NT2/D1 (cell line): ENCODE data around the gene PRKG2.

Experiments
- SUZ12 ChIP-seq: IDR thresholded peaks from 2 replicates; pipeline ENCODE4 v1.6.1; 2011; ENCODE audit not compliant: insufficient read length, insufficient read depth; ENCODE audit errors: extremely low read depth
- YY1 ChIP-seq: IDR thresholded peaks from 2 replicates; pipeline ENCODE4 v1.6.1; 2011; ENCODE audit not compliant: insufficient read length, insufficient read depth
- ZNF274 ChIP-seq: IDR thresholded peaks from 2 replicates; pipeline ENCODE4 v1.6.1; 2011; ENCODE audit warnings: mild to moderate bottlenecking, low read depth, low read length

GRCh38 chr4:81258841-81259550 is 44.0 kb upstream of the PRKG2 start:
- TF ChIP-seq ZNF274 (no peak), YY1 (no peak), SUZ12 (no peak)
